KOPT-K1 (cell line): Measurements from ENCODE around the gene TTLL13.

Source experiments
- H3K27ac ChIP-seq: fragments of 200-600 bp; sonication (generic); 2 replicates; pipeline ENCODE4 v1.5.1; 2016; ENCODE audit warnings: antibody characterized with exemption, mild to moderate bottlenecking, low read depth, low read length; ENCODE audit not compliant: poor library complexity, severe bottlenecking
- H3K36me3 ChIP-seq: fragments of 200-600 bp; sonication (generic); 2 replicates; pipeline ENCODE4 v1.5.1; 2017; ENCODE audit warnings: antibody characterized with exemption, mild to moderate bottlenecking, low read length, moderate library complexity; ENCODE audit not compliant: insufficient read depth
- H3K9me3 ChIP-seq: fragments of 200-600 bp; sonication (generic); 2 replicates; pipeline ENCODE4 v1.5.1; 2017; ENCODE audit warnings: antibody characterized with exemption, low read length, mild to moderate bottlenecking; ENCODE audit not compliant: insufficient read depth, poor library complexity, severe bottlenecking

The TTLL13 gene

GRCh38 chr15:90211440-90212143, 37.8 kb upstream of the TTLL13 start:
- Histone ChIP-seq H3K9me3 (no peaks in the 10 kb centered on the region), H3K36me3 (no peaks in the 10 kb centered on the region), H3K27ac (no peak overlapping the region)

- H3K36me3 ChIP-seq = no peaks in the 10 kb centered on the region
- H3K9me3 ChIP-seq = no peaks in the 10 kb centered on the region
- H3K27ac ChIP-seq = no peak overlapping the region
Measured at GRCh38 chr15:90212221-90213098, 36.9 kb upstream of the TTLL13 start.

- no peaks in the 10 kb centered on the region; the same call in 1 of the 2 replicates for H3K36me3 ChIP-seq
- no peak overlapping the region for H3K27ac ChIP-seq
- H3K9me3 ChIP-seq = no peaks in the 10 kb centered on the region
Measured at GRCh38 chr15:90213122-90213817, 36.1 kb upstream of the TTLL13 start.

GRCh38 chr15:90213818-90214204, 35.5 kb upstream of the TTLL13 start:
- Histone ChIP-seq H3K36me3 (no peaks in the 10 kb centered on the region; the same call in 1 of the 2 replicates), H3K9me3 (no peaks in the 10 kb centered on the region), H3K27ac (no peak overlapping the region)

GRCh38 chr15:90214553-90215196, 34.7 kb upstream of the TTLL13 start:
- H3K9me3 ChIP-seq = no peaks in the 10 kb centered on the region
- H3K27ac ChIP-seq = no peak overlapping the region
- H3K36me3 ChIP-seq = no peaks in the 10 kb centered on the region; the same call in 1 of the 2 replicates

GRCh38 chr15:90217671-90218394, 31.5 kb upstream of the TTLL13 start:
- no peaks in the 10 kb centered on the region; the same call in 1 of the 2 replicates for H3K36me3 ChIP-seq
- no peaks in the 10 kb centered on the region for H3K9me3 ChIP-seq
- no peak overlapping the region for H3K27ac ChIP-seq

GRCh38 chr15:90219421-90220141, 29.8 kb upstream of the TTLL13 start:
- peaks cover 9% of the 10 kb centered on the region; the same call in 1 of the 2 replicates for H3K36me3 ChIP-seq
- no peak overlapping the region for H3K27ac ChIP-seq
- H3K9me3 ChIP-seq = no peaks in the 10 kb centered on the region

- no peaks in the 10 kb centered on the region for H3K9me3 ChIP-seq
- H3K36me3 ChIP-seq = peaks cover 21% of the 10 kb centered on the region; the same call in 1 of the 2 replicates
- no peak overlapping the region for H3K27ac ChIP-seq
Measured at GRCh38 chr15:90221246-90221900, 28.0 kb upstream of the TTLL13 start.

GRCh38 chr15:90222547-90222946, 26.8 kb upstream of the TTLL13 start:
- no peaks in the 10 kb centered on the region for H3K9me3 ChIP-seq
- peaks cover 28% of the 10 kb centered on the region; the same call in 1 of the 2 replicates for H3K36me3 ChIP-seq
- H3K27ac ChIP-seq = no peak overlapping the region

- Histone ChIP-seq H3K9me3 (no peaks in the 10 kb centered on the region), H3K36me3 (peaks cover 39% of the 10 kb centered on the region; the same call in 1 of the 2 replicates), H3K27ac (no peak overlapping the region)
Measured at GRCh38 chr15:90223441-90224165, 25.8 kb upstream of the TTLL13 start.

- H3K36me3 ChIP-seq = peaks cover 53% of the 10 kb centered on the region
- no peaks in the 10 kb centered on the region for H3K9me3 ChIP-seq
- H3K27ac ChIP-seq = no peak overlapping the region
Measured at GRCh38 chr15:90225047-90225446, 24.3 kb upstream of the TTLL13 start.

GRCh38 chr15:90225504-90226234, 23.7 kb upstream of the TTLL13 start:
- no peaks in the 10 kb centered on the region for H3K9me3 ChIP-seq
- no peak overlapping the region for H3K27ac ChIP-seq
- peaks cover 59% of the 10 kb centered on the region for H3K36me3 ChIP-seq
